Stimulated activated CD4-positive, alpha-beta T cell treated with anti-CD3 and anti-CD28 coated beads, Interleukin-1b, Interleukin-23, amount 100 ng/mL, for 4 hours (primary cell): ENCODE measurements around the gene TBC1D22A.
A peak's percentile ranks its signal among the peaks of the same experiment; 100 is the strongest.

ENCODE experiments used
- DNase-seq, 2 donors: peaks; one replicate each; pipeline ENCODE4 v3.0.0-alpha.2; 2020; ENCODE audit warnings: low read depth in 2 of 2

The TBC1D22A gene

DNA sequence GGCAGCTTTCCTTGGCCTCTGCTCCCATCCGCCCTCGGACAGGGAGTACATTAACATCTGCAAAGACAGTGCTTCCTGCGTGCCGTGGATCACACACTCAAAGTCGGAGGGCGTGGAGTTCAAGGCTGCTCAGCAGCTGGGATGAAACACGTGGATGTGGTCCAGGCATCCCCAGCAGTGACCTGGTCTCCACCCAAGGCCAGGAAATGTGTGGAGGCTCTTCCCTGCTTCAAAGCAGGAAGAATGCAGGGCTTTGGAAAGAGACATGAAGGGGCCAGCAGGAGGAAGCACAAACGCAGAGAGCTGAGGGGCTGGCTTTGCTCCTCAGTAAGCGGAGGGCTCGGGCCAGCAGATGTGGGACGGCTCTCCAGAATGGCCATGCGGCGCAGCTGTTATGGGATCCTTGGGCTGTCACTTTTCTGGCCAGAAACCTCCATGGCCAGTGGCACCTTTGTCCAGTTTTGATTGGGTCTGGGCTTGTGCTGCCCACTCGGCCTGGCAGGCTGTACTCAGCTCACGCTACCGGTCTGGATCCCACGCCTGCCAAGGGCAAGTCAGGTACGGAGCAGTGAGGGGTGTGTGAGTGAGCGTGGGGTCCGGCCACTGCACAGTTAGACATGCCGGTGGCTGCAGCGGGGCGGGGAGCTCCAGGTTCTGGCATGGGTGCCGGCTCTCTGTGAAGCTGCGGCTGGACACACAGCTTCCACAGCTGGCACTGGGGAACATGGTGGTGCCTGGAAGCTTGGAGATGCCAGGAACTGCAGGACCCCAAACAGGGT, 438.0 kb downstream of the TBC1D22A start:
- no peak for DNase-seq

DNA sequence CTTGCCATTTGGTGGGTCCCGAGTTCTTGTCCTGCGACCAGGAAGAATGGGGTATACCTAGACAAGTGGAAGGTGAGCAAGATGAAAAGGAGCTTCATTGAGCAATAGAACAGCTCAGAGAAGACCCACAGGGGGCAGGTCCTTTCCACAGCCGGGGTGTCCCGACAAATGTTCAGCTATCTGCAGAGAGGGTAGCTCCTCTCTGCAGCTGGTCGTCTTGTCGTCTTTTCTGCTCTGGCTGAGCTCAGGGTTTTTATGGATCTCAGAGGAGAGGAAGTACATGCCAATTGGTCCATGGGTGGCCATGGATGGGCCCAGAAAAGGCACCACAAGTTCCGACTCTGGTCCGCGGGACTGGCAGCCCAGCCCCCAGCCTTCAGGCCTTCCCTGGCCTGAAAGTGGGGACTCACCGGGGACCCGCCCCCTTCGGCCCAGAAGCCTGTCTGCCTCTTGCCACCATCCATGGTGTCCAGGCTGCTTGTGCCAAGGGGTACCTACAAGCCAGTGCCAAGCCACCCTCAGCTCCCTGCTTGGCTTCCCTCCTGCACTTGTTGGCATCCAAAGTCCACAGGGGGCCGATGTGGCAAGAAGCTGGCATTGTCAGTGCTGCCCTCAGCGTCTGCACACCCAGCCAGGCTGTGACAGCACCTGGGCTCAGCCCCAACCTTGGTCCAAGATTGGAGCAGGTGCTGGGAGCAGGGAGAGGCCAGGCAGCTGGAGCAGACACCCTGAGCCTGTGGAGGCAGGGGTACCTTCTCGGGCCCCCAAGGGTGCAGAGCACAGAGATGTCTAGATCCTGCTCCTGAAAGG, 438.9 kb downstream of the TBC1D22A start:
- no peak for DNase-seq

DNA sequence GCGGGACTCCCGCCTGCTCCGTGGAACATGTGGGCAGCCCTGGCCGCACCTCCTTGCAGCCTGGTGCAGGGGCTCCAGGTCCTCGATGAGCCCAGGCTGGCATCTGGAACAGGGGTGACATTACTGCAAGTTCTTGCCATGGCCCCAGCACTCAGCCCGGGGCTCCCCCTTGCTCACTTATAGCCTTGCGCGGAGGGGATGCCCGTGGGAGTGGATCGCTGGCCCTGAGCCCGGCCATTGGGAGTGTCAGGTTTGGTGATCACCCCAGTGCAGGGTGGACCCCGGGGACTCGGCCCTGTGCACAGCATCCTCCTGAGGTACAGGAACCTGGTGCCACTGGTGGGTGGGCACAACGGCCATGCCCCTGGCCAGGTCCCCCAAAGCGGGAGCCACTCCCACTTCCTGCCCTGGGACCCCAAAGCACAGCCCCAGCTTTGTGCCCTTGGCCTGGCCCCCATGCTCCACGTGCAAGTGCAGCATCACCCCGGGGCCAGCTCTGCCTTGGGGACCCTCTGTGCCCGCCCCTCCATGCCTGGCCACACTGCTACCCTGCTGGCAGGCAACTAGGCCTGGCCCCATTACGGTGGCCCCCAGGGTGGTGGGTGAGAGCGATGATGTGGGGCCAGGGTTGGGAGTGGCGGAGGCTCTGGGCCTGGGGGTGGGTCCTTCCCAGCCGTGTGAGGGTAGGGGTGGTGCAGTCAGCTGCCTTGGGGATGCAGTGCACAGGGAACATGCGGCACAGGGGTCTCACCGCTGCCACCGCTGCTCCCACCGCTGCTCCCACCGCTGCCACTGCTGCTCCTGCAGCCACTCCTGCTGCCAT, 439.8 kb downstream of the TBC1D22A start:
- DNase-seq, result no peak

DNA sequence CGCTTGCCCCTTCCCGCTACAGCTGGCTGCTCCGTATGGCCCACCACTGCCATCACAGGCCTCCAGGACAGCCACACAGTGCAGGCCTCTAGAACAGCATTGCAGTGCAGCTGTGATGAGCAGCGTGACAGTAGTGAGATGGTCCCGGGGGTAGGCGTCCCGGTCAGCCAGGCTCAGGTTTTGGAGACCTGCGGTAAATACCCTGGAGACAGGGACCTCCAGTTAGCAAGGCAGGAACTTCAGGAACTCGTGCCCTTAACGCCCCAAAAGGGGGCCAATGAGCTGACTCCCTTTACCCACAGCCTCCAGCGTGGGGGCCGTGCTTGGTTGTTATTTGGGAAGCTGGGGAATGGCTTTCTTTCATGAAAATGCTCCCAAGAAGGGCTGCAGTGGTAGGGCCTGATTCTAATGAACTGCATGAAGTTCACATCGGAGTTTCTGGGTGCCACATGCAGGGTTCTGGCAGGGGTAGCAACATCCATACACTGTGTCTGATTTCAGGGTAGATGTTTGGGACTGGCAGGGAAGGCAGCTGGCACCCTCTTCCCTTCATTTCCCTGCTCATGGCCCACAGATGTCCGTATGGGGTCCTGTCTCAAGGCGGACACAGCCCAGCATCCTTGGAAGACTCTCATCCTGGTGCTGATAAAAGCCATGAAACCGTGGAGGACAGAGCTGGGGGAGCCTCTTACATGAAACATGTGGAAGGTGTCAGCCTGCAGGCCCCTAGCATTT, 440.5 kb downstream of the TBC1D22A start:
- no peak for DNase-seq

DNA sequence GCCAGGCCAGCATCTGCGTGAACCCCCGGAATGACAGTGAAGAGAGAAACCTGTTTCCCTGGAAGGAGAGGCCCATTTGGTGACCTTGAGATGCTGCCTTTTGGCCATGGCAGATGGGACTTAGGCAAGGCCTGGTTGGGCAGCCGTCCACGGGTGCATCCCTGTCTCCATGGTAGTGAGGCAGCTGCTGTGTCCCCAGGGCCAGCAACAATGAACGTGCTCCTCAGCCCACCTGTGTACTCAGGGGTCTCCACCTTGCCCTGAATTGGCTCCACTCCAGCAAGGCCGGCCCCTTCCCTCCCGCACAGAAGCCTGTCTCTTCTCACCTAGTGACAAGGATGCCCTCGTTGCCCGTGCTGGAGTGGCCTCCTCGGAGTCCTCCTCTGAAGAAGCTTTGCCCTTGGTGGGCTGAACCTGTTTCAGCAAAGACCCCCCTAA, 441.1 kb downstream of the TBC1D22A start:
- no peak for DNase-seq

DNA sequence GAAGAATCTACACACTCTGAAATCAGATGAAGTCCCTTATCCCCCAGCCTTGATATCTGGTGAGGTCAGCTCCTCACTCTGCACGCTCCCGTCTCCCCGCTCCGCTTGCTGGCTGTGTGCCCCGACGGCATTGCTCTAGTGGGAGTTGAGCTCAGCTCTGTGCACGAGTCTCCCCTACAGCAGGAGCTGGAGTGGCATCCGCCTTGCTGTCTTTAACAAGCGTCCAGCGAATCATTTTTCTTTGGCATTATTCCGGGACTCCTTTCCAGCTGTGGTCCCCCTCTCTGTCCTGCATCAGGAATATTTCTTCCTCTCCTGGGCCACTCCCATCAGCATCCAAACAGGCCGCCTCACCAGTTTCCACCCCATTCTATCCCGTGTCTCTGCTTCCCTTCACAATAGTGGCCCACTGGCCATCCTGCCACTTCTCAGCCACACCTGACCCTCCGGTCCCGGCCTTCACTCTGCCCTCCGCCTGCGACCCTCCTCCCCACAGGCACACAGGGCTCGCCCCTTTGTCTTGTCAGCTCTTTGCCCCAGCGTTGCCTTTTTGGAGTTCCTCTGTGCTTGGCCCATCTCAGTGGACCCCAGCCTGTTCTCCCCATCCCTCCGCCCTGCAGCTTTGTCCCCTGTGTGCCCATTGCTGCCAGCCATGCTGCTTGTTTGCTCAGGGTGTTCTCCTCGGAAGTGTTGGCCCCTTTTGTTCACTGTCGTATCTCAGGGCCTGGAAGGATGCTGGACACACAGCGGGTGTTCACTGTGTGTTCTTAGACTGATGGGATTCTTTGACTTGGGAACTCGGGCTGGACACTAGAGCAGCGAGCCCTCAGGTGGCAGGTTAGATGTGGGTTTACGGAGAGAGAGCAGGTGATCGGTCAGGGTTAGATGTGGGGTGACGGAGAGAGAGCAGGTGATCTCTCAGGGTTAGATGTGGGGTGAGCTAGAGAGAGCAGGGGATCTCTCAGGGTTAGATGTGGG, 441.8 kb downstream of the TBC1D22A start:
- no peak for DNase-seq

DNA sequence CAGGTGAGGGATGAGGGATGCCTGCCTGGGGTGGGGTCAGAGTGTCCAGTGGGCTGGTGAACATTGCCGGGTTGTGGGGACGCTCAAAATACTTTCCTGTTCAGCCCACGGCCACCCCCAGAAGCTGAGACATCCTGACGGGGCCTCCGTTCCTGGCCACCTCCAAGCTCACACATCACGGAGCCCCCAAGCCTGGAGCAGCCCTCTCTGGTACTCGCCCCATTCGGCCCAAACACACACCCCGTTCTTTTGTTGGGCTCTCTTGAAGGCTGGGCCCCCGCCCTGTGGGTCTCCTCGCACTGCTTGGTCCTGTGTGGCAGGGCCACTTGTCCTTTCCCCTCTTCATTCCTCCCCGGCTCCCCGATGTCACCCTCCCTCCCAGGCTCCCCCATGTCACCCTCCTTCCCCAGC, 442.6 kb downstream of the TBC1D22A start:
- no peak for DNase-seq

DNA sequence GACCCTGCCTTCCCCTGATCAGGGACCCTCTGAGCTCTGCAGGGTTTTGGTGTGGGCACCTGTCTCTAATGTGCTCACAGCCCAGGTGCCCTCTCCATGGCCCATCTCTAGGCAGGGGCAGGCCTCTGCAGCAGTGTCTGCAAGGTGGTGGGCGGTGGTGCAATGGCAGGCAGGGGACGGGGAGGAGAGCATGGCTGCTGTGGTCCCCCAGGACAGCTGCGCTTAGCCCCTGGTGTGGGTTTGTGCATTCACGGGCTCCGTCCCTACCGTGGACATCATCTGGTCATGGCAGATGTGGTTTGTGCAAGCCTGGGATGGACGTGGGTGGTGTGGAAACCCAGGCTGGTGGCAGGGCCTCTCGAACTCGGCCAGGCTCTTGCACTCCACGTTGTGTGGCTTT, 443.1 kb downstream of the TBC1D22A start:
- no peak for DNase-seq

DNA sequence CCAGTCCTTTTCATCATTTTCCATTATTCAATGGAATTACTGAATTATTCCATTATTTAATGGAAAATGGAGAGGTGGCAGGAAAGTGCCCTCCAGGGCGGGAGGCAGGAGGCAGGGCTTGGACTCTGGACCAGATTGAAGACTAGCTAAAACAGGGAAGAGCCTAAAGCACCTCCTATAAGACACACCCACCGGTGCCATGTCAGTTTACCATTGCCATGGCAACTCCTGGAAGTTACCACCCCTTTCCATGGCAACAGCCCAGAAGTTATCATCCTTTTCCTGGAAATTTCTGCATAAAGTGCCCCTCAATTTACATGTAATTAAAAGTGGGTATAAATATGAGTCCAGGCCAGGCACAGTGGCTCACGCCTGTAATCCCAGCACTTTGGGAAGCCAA, 443.7 kb downstream of the TBC1D22A start:
- DNase-seq, result no peak

DNA sequence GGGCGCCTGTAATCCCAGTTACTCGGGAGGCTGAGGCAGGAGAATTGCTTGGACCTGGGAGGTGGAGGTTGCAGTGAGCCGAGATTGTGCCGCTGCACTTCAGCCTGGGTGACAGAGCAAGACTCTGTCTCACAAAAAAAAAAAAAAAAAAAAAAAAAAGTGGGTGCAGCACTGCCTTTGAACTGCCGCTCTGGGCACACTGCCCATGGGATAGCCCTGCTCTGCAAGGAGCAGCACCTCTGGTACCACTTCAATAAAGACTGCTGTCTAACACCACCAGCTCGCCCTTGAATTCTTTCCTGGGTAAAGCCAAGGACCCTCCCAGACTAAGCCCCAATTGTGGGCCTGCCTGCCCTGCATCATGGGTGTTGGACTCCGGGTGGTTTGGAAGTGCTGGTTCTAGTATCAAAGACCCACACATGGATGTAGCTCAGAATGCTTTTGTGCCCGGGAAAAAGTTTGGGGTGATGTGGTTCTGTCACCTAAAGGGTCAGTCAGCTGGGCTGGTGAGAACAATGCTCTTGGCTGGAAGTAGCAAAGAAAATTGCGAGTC, 444.3 kb downstream of the TBC1D22A start:
- DNase-seq, result no peak

DNA sequence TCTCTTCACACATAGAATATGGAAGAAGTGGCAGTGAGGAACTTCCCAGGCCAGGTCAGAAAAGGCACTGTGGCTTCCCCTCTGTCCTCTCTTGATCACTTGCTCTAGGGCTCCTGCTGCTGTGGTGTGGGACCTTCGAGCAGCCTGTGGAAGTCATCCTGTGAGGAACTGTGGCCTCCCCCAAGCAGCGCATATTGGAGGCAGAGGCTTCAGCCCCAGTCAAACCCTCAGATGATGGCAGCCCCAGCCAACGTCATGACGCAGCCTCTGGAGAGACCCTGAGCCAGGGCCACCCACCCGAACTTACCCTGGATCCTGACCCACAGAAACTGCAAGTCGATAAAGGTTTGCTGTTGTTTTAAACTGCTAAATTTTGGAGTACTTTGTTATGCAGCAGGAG, 444.9 kb downstream of the TBC1D22A start:
- no peak for DNase-seq

DNA sequence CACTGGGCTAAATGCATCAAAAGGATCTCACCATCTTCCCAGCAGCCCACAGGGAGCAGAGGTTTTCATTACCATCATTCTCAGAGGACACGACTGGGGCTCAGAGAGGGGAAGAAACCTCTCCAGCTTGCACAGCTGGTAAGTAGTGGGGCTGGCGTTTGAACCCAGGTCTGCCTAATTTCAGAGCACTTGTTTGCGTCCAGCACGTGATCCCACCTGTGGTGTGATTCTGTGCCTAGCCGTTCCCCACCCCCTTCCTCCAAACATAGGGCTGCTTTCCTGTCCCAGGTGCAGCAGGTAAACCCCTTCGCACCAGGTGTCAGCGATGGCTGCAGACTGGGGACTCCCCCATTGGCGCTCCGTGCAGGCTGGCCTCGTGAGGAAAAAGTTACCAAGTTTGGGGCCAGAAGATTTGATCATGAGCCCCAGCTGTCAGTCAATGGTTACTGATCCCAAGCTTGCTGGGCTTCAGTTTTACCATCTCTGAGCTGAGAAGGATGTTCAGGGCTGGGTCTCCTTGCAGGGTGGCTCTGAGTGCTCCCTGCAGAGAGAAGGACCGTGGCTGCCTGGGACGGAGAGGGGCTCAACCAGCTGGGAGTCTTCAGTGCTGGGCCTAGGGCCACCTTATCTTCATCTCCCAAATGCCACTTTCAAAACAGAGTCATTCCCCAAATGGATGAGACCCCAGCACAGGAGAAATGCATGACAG, 445.6 kb downstream of the TBC1D22A start:
- DNase-seq, result no peak

DNA sequence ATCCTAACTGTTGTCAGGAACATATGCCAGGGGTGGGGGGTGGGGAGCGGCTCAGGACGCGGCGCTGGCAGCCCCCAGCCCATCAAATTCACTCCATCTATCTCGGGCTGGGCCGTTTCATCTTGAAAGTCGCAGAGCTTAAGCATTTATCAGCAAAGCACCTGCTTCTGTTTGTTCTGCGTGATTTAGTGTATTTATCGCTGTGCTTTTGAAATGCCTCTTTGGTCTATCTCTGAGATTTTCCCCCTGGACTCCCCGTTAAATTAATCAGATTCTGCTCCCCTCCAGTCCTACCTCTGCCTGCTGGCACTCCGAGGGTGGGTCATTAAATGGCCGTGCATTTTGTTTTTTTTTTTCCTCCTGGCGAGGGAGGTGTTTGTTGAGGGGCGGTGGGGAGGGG, 446.2 kb downstream of the TBC1D22A start:
- DNase-seq, result no peak

DNA sequence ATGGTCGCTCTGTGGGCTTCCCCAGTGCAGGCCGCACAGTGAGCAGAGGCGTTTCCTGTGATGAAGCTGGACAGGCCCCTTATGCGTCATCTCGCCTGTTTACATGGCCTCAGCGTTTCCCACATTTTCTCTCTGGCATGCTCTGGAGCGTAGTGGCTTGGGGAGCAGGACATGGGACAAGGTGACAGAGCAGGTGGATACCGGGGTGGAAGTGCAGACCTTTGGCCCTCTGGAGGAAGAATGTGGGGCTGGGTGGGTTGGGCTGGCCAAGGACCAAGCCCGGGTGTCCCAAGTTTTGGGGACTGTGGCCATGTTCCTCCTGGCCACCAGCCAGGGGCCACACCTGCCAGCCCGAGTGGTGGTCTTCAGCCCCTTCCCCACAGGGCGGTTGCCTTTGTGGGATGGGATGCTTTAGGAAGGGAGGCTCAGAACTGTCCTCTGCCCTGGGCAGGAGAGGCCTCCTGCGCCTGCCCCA, 446.6 kb downstream of the TBC1D22A start:
- DNase-seq, result no peak

DNA sequence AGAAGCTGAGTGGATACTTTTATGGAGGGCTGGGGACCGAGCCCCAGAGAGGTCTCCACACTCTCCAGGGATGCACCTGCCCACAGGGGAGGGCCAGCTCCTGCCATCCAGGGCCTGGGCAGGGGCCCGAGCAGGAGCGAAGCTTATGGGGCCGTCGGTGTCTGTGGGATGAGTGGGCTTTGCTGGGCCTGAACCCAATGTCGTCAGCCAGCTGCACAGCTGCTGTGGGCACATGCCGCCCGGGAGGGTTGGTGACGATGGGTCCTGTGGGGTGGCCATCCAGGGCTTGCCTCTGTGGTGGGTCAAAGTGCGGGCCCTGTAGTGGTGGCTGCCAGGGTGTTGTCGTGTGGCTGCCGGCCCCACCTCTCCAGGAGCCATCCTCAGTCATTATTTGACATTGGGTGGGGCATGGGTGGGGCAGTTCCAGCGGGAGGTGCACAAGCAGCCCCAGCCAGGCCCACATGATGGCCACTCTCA, 447.1 kb downstream of the TBC1D22A start:
- no peak for DNase-seq

DNA sequence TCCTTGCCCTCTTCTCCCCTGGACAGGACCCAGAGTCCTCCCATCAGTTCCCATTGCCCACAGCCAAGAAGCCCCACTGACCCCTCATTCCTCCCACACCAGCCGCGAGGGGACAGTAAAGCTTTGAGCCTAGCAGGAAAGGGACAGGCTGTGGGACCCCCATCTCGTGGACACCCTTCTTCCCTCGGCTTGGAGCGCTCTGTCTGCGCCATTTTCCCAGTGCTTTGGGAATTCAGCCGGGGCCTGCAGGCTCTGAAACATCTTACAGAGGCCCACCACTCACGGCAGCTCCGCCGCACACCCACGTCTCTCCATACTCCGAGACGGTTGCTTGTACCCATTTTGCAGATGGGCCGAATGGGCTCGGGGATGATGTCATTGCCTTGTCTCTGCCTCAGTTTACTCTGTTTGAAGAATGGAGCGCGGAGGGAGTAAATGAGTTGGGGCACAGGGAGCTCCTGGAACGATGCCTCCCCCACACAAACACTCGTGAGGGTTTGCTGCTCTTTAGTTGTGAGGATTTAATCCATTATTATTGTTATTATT, 447.7 kb downstream of the TBC1D22A start:
- DNase-seq, result no peak

DNA sequence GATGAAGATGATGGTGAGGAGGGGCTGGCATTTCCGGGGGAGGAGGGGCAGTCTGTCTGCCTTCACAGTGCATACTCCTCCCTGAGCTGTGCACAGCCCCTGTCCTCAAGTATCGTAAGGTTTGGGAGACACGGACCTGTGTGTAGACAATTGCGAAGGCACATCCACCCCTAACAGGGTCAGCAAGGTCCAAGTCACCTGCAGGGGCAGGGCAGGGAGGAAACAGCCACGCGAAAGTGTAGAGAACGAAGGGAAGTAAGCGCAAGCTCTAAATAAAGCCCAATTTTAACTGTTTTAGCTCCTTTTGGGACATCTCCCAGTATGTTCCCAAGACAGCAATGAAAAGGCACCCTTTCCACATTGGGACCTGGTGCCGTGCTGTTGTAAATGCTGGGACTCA, 448.2 kb downstream of the TBC1D22A start:
- DNase-seq, result no peak

DNA sequence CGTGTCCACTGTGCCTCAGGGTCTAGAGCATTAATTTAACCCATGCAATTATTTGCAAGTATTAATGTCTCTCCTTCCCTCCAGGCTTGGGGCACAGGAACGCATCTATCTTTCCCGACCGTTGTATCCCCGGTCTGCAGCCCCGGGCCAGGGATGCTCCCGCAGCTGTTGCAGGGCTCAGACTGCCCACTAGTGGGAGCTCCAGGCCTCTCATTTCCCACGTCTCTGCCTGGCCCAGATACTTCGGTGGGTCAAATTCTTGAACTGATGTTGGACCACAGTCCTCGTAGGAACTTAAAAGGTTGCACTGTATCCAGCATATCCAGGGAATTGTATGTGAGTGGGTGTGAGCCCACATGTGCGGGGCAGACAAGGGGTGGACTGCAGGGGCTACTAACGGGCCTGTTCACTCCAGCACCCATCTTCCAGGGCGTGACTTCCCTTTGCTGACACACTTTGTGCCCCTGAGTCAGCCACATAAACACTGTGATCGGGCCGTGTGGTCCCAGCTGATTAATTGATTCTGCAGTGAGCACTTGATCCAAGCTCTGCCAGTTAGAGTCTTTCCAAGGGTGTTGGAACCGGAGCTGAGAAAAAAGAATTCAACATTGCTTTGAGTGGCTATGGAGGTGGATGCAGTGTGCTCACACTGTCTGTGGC, 451.3 kb downstream of the TBC1D22A start:
- DNase-seq, result peak in 1 of 2 donors; percentile 26
